Stromal cell of bone marrow (primary cell): ENCODE data around the gene MTA2.
"Not testable (repeated sequence)": the region's sequence is repeated elsewhere in the genome, so short reads cannot be mapped to it uniquely, and the experiment has no call there.

Source experiments
- DNase-seq: peaks from one replicate; pipeline ENCODE4 v3.0.0-alpha.2; 2012; ENCODE audit warnings: low read depth

The MTA2 gene

DNA sequence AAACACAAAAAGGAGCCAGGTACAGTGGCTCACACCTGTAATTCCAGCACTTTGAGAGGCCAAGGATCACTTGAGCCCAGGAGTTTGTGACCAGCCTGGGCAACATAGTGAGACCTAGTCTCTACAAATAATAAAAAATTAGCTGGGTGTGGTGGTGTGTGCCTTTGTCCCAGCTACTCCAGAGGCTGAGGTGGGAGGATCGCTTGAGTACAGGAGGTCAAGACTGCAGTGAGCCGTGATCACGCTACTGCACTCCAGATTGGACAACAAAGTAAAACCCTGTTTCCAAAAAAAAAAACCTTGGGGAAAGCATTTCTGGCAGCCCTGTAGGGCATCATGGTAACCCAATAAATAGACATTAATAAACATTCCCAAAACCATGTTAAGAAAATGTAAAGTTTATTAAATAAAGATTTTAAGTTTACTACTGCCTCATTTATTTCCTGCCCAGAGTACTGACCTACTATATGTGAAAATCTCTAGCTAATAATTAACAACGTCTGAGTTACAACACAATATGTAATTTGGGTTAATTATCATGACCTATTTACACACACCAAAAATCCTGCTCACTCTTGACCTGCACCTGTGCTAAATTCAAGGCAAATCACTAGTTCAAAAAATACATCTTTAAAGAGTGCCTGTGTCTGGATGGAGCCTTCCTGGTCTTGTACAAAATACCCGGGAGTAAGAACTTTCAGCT is 36.4 kb downstream of the MTA2 start:
- no peak for DNase-seq

DNA sequence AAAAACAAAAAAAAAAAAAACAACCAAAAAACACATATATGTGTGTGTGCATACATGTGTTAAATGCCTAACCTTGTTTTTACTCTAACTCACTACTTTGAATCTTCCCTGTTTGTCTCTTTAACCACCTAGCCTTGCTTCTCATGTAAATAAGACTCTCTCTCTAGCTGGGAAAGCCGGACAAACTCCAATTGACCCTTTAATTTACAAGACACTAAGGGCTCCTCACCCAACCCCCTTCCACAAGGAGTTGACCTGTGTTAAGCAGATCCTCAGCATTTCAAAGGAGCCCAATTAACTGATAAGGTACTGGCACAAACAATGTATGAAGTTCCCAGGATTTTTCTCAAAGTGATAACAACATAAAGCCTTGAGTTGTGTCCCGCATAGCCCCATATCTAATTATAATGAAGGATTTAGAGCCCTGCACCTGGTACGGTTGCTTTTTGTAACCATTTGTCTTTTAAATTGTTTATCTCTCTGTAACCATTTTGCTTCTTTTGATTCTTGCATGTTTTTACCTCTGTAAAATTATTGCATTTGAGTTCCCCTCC is 39.9 kb downstream of the MTA2 start:
- not testable (repeated sequence) for DNase-seq

DNA sequence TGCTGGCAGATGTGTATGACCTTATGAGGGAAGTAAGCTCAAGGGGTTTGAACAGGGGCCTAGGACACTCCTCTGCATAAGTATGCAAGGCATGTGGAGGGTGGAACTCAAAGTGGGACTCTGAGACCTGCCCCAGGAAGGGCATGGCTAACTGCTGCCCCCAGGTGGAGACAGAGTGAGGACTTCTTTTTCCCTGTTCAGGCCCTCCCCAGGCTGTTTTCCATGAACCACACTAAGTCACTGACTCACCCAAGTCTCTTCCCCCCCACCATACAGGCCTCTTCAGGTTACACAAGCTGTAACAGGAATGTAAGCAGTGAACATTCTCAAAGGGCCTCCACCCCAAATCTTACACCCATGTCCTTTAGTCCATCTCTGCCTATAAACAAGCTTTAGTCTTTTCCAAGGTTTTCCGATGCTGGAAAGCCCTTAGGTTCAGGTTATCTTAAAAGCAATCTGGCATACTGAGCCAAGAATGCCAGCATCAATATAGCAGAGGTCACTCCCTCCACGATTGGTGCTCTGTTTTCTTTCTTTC is 41.0 kb downstream of the MTA2 start:
- DNase-seq, result peak; percentile 93

DNA sequence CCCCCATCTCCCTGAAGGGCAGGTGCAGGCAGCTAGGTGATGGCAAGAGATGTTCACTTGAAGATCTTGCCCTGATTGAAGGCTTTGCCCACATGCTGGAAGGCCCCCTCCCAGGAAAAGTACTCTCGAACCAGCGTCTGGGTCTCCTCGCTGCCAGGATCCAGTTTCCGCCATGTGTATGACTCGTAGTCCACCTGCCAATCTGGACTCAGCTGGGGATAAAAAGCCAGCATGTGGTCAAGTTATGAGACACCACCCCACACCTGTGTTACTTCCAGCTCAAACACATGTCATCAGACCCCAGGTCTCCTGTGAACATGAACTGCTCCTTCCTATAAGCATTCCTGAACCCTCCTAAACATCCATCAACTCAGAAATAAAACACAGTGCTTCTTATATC is 42.0 kb downstream of the MTA2 start:
- DNase-seq, result not testable (repeated sequence)

DNA sequence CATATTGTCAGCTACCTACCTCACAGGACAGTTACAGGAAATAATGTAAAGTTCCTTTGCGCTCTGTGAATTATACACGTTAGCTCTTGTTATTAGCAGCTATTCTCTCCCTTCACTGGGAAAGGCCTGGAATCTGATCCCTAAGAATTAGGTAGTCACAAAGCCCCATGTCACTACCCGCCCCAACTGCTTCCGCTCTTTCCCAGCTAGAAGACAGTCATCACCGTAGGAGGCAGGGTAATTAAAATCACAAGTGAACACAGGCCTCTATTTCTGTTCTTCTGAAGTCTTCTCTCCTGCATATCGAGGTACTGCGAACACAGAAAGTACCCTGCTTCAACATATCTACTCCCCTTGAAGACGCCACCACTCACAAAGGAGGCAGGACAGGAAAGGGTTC is 42.5 kb downstream of the MTA2 start:
- no peak for DNase-seq

DNA sequence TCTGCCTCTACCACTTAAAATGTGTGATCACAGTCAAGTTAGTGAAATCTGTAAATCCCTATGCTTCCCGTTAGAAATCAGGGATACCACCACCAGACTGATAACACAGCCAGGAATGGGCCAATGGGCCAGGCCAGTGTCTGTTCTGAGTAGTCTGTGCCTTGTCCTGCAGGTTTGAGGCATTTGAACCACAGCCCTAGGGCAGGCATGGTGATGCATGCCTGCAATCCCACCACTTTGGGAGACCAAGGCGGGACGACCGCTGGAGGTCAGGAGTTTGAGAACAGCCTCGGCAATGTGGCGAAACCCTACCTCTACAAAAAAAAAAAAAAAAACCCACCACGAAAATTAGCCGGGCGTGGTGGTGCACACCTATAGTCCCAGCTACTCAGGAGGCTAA is 43.0 kb downstream of the MTA2 start:
- no peak for DNase-seq

DNA sequence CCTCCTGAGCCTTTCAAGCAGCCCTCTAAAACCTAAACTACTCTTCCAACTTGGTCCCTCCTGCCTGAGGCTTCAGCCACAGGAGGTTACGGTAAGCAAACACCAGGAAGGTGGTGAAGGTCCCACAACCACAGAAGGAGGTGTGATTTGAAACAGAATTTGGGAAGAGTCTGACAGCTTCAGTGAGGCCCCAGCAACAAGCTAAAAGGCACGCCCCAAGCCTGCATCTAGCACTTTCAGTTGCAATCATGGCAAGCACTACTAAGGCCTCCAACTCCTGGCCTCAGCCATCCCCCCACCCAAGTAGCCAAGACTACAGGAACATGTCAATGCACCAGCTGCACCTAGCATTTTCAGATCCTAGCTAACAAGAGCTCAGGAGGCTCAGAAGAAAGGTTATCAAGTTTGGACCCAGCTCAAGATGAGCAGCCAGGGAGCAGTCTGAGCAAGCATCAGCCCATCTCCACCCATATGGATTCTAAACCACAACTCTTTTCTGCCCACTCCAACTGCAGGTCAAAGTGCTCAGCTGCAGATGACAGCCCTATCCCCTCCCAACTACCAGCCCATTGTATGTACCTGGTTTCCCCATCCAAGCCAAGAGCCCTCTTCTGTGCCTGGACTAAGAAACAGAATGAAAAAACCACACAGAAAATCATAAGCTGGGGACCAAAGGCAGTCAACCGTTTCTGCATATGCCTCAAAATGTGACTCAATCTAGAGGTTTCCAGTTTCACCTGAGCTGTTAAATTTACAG is 44.6 kb downstream of the MTA2 start:
- DNase-seq, result no peak

DNA sequence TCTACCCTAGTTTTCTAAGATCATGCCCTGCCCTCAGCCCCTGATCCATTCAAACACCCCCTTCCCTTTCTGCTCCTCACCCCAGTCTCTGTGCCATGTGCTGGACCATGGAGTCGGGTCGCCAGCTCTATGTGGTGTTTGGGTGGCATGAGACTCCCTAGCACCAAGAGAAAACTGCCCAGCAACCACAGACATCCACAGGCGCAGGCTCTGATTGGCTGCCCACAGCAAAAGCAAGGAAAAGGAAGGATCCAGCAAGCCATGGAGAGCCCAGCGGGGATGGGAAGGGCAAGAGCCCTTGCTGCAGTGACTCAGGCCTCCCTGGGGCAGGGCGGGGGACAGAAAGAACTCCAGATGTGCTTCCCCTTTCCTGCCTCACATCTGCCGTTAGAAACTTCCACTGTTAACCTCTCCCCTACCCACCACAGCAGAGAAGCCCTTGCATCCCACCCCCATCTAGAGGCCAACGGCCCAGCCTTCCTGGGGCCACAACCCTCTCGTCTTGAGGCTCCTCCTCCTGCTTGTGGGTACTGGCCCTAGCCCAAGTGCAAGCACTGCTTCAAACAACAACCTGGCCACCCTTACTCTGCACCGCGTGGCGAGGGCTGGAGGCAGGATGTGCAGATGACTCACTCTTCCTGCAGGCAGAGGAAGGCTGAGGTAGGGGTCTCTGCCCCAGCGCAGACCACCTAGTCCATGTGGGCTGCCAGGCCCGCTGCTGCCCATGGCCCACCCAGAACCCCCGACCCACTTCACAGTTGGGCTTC is 45.4 kb downstream of the MTA2 start:
- peak; percentile 97 for DNase-seq

DNA sequence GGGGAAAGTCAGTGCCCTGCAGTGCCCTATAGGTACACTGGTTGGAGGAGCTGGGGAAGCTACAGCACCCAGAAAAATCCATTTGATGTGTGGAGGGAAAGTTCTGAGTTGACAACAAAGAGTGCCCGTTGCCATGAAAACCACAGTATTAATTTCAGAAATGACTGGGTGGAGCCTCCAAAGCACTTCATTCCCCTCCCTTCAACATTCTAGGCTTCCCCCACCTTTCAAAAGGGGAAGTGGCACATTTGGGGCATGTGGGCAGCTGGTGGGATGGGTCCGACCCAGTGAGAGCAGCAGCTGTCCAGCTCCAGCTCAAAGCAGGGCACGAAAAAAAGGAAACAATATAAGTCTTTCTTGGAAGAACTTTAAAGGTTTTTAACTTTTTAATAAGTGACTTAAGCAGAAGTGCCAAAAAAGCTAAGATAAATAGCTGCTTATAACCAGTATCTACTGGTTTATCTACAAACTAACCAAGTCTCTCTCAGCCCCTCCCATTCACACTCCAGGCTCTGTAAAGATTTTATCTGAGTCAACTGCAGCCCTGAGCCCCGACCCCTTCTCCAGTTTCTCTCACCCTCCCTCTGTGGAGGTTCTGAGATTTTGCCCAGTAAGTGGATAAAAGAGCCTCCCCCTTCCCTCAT is 46.1 kb downstream of the MTA2 start:
- DNase-seq, result no peak

DNA sequence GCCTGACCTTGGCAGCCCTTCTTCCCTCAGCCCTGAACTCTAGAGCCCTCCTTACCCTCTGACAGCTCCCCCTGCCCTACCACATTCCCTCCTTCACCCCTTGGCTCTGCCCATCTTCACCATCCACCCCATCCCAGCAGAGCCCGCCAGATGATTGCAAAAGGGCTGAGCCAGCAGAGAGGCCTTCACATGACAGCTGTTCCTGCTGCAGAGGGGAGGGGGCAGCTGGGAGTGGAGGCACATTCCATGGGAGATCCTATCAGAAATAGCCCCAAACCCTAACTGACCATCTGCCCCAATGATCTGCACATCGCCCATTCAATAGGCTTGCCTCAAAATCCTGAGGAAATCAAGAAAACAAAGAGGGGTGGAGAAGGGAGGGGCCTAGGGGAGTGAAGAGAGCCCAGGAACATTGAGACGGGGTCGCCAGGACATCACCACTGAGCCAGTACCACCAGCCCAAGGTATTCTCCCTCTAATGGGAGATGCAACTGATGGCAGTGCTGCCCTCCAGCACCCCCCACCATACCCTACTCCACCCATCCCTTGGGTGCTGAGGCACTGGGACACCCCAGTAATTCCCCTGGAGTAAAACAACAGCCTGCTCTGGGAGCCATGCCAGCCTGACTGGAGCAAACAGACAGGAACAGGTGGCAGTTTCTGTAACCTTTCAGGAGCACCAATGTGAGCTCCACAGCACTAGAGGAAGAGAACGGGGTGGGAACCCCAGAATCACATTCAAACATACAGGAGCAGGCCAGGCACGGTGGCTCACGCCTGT is 47.1 kb downstream of the MTA2 start:
- no peak for DNase-seq

DNA sequence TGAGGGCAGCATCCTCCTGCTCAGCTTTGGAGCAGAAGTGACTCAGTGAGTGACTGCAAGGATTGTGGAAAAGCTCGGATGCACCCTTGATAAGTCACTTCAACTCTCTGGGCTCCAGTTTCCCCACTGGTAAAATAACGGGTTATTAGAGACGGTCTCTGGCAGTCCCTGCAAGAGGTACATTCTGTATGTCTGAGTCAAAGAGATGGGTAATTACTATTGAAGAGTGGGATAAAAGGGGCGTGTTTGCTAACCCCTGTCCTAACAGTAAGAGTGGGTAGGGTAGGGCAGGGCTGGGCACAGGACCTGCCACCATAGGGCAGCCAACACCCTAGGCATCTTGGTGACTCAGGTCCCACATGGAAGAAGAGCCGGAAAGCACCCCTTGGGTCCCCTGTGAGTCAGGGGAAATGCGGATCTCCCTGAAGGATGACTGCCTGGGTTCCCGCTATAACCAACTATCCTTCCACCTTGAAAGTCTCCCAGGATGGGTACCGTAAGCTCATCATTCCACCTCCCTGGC is 47.8 kb downstream of the MTA2 start:
- peak; percentile 83 for DNase-seq

DNA sequence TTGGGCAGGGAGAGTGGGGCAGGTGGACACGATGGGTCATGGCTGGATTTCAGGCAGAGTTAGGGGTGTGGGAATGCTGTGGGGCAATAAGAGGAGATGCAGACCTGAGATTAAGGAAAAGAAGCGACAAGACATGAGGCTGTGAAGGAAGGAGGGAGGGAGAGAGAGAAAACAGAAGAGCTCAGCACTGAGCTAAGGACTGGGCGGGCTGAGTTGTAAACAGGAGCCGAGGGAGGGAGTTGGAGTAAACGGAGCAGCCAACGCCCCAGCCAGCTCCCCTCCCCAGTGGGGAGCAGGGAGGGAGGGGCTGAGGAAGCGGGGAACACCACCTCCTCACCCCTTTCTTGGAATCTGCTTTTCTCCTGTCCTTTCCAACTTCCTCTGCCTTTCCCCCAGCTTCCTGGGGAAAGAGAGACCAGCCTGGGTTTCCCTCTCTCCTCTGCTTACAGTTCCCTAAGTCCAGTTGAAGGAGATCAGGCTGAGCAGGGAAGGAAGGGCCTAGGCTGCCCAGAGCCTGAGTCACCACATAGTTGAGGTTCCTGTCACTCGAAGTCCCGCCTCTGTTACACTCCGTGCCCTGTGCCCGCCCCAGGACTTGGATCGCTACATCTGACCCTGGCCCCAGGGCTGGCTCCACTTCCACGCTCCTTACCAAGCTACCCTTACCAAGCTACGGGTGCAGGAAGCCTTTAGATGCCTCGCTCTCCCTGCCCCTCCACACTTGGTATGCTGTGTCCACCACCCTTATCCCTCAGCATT is 48.4 kb downstream of the MTA2 start:
- peak; percentile 94 for DNase-seq

DNA sequence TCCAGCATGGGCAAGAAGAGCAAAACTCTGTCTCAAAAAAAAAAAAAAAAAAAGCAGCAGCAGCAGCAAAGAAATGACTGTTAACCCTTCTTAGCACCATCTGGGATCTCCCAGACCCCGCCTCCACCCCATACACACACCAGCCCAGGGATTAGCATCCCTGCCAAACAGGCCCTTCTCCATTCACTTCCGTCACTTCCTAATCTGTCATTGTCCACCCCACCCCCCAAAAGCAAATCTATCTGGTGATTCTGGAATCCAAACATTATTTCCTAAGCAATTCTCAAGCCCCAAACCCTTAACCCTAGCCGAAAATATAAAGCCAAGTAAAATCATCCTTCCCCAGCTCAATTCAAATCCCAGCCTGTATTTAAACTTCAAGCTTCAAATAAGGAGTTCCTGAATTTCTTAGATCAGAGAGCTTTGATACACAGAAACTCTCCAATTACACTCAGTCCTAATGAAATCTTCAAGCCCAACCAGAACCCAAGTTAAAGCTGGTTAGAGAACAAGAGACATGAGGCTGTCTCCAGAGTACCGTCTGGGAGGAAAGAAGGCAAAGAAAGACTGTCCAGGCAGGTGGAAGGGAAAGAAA is 49.1 kb downstream of the MTA2 start:
- DNase-seq, result no peak

DNA sequence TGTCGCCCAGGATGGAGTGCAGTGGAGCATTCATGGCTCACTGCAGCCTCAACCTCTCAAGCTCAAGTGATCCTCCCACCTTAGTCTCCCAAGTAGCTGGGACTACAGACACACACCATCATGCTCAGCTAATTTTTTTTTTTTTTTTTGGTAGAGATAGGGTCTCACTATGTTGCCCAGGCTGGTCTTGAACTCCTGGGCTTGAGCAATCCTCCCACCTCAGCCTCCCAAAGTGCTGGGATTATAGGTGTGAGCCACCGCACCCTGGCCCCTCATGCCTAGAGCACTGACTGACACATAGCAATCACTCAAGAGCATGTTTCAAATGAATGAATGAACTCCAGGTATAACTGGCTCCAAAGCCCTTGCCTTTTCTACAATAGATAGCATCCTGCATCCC is 51.2 kb downstream of the MTA2 start:
- not testable (repeated sequence) for DNase-seq

DNA sequence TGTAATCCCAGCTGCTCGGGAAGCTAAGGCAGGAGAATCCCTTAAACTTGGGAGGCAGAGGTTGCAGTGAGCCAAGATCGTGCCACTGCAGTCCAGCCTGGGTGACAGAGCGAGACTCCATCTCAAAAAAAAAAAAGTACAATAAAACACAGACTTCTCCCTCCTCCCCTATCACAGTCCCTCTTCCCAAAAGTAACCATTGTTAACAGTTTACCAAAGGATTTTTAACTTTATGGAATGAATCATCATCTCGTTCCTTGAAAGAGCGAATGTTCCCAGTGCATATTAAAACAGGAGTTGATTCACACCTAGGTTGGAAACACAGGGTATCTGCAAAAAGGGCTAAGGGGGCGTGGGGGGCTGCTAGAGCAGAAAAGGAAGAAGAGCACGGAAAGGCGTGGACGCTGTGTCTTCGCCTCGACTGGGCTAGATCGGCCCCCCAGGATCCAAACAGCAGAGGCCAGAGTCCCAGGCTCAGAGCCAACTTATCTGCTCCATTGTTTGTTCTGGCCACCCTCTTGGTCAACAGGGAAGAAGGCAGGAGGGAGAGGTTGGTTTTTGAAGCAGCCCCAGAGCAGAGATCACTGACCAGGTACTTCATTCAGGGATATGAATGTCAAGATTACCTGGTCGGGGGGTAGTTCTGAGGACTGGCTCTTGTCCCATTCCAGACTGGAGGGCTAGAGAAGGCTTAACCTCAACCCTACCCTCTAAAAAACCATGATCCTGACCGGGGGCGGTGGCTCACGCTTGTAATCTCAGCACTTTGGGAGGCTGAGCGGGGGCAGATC is 52.9 kb downstream of the MTA2 start:
- no peak for DNase-seq

DNA sequence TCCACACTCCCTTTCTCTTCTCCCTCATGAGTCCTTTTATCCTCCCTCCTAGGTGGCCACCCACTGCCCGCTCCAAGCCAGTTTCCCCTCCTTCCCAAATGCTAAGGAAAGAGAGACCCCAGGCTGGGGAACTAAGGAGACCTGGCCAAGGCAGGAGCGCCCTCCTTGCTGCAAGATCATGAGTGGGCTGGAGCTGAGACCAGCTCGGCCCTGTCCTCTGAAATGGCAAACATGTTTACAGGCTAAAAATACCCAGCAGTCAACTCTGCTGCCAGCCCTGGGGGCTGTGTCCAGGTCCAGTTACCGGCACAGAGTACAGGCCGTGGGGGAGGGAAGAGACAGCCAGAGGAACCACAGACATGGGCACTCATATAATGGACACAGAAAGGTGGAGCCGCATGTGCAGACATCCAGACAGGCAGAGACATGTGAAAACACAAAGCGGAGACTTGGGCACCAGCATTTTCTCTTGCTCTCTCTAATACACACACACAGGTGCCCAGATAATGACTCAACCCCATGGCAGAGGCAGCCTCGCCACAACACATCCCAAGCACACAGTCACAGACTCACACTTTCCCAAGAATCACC is 53.9 kb downstream of the MTA2 start:
- no peak for DNase-seq

DNA sequence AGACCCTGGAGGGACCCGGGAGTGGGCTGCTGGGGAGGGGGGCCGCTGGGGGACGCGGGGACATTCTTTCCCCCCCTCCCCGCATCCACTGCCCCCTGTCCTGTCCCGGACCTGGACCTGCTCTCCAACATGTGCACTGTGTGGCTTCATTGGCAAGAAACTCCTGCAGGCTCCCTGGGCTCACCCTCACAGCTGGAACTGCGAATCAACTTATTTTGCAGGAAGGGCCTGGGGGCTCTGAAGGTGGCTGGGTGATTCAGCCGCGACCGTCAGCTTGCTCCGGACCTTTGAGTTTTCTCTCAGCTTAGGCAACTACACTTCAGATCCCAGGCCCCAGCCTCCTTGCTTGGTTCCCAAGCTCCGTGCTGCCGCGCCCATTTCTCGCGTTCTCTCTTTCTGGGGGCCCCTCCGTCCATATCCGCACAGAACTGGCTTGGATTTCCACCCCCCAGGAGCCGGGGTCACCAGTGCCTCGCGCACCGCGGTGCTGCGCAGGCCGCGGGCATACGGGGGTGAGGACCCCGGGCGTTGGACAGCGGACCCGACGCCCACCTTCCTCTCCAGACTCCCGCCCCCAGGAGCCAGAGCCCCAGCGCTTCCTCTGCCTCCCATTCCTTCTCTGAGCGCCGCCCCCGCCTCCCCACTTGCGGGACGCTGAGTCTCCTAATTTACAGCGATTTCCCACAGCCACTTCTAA is 54.6 kb downstream of the MTA2 start:
- no peak for DNase-seq
